HFFc6 (cell line): Measurements from ENCODE around the gene ESRRB. TPM values are rescaled to one million over a fixed set of nuclear protein-coding genes. Genes with fewer than 3 reads are reported as not detected.

Experiments
- DNase-seq: peaks from one replicate; pipeline ENCODE4 v3.0.0-alpha.2; 2018
- H3K27ac Mint-ChIP-seq: 2 replicates; pipeline ENCODE4 v1.8.0; 2020; ENCODE audit warnings: mild to moderate bottlenecking, mixed read lengths
- H3K27me3 Mint-ChIP-seq: 2 replicates; pipeline ENCODE4 v1.8.0; 2021; ENCODE audit warnings: mild to moderate bottlenecking, moderate library complexity, mixed read lengths; ENCODE audit not compliant: insufficient read depth
- H3K36me3 Mint-ChIP-seq: 2 replicates; pipeline ENCODE4 v1.8.0; 2021; ENCODE audit warnings: low read depth, mixed read lengths
- H3K4me1 Mint-ChIP-seq: 2 replicates; pipeline ENCODE4 v1.8.0; 2020; ENCODE audit warnings: low read depth, mixed read lengths
- H3K4me3 Mint-ChIP-seq: 2 replicates; pipeline ENCODE4 v1.8.0; 2020; ENCODE audit warnings: mild to moderate bottlenecking, moderate library complexity, mixed read lengths
- H3K9me3 Mint-ChIP-seq: 2 replicates; pipeline ENCODE4 v1.8.0; 2020; ENCODE audit warnings: mild to moderate bottlenecking, mixed read lengths
- CTCF ChIP-seq: fragments of 200-600 bp; sonication (generic); IDR thresholded peaks from 2 replicates; pipeline ENCODE4 v1.5.0; 2021; ENCODE audit warnings: antibody characterized with exemption, mild to moderate bottlenecking
- total RNA-seq, 6 experiments: library from RNA; stranded (reverse); fragmentation: NEBNext Ultra II Directional; extraction: Animal tissue kit (Norgen Biotek cat#: 25700); gene quantifications; 2 replicates in 1 of 6; 3 replicates in 5 of 6; pipeline ENCODE4 v1.2.3, GENCODE V29; 2021

The ESRRB gene
- total RNA-seq, 6 experiments from 2014 or later, result not detected

GRCh38 chr14:76330411-76331327, 45.3 kb upstream of the ESRRB start:
- H3K27me3 Mint-ChIP-seq, result peaks cover 48% of the 10 kb centered on the region
- no peaks in the 10 kb centered on the region for H3K36me3 Mint-ChIP-seq
- DNase-seq, result no peak
- H3K9me3 Mint-ChIP-seq, result no peaks in the 10 kb centered on the region
- no peaks in the 10 kb centered on the region for H3K4me1 Mint-ChIP-seq
- no peak overlapping the region for H3K27ac Mint-ChIP-seq
- no peak overlapping the region for H3K4me3 Mint-ChIP-seq
- no peak for TF ChIP-seq CTCF

GRCh38 chr14:76331328-76332011, 44.5 kb upstream of the ESRRB start:
- no peak overlapping the region for H3K27ac Mint-ChIP-seq
- H3K9me3 Mint-ChIP-seq, result no peaks in the 10 kb centered on the region
- no peak overlapping the region for H3K4me3 Mint-ChIP-seq
- H3K4me1 Mint-ChIP-seq, result no peaks in the 10 kb centered on the region
- DNase-seq, result no peak
- TF ChIP-seq CTCF, result no peak
- H3K36me3 Mint-ChIP-seq, result no peaks in the 10 kb centered on the region
- peaks cover 46% of the 10 kb centered on the region for H3K27me3 Mint-ChIP-seq

GRCh38 chr14:76333664-76334063, 42.3 kb upstream of the ESRRB start:
- H3K4me1 Mint-ChIP-seq, result no peaks in the 10 kb centered on the region
- H3K27ac Mint-ChIP-seq, result no peak overlapping the region
- no peaks in the 10 kb centered on the region for H3K9me3 Mint-ChIP-seq
- TF ChIP-seq CTCF, result no peak
- H3K36me3 Mint-ChIP-seq, result no peaks in the 10 kb centered on the region
- DNase-seq, result no peak
- H3K4me3 Mint-ChIP-seq, result no peak overlapping the region
- peaks cover 46% of the 10 kb centered on the region for H3K27me3 Mint-ChIP-seq

- no peak for DNase-seq
- peaks cover 43% of the 10 kb centered on the region for H3K27me3 Mint-ChIP-seq
These were observed 41.6 kb upstream of the ESRRB start for GRCh38 chr14:76334316-76334715.

GRCh38 chr14:76336876-76337275, 39.1 kb upstream of the ESRRB start:
- no peak overlapping the region for H3K27ac Mint-ChIP-seq

More at GRCh38 chr14:76334316-76334715, 41.6 kb upstream of the ESRRB start:
- no peak overlapping the region for H3K27ac Mint-ChIP-seq
- no peaks in the 10 kb centered on the region for H3K9me3 Mint-ChIP-seq
- no peaks in the 10 kb centered on the region for H3K4me1 Mint-ChIP-seq
- H3K36me3 Mint-ChIP-seq, result no peaks in the 10 kb centered on the region
- no peak overlapping the region for H3K4me3 Mint-ChIP-seq
- TF ChIP-seq CTCF, result no peak

More at GRCh38 chr14:76336876-76337275, 39.1 kb upstream of the ESRRB start:
- TF ChIP-seq CTCF, result no peak
- Mint-ChIP-seq H3K27me3 (peaks cover 42% of the 10 kb centered on the region), H3K4me1 (no peaks in the 10 kb centered on the region), H3K36me3 (no peaks in the 10 kb centered on the region), H3K4me3 (no peak overlapping the region; the same call in 1 of the 2 replicates), H3K9me3 (no peaks in the 10 kb centered on the region)
- DNase-seq, result no peak
